Measurements from ENCODE around the gene MACROD1.

MACROD1 gene

DNA sequence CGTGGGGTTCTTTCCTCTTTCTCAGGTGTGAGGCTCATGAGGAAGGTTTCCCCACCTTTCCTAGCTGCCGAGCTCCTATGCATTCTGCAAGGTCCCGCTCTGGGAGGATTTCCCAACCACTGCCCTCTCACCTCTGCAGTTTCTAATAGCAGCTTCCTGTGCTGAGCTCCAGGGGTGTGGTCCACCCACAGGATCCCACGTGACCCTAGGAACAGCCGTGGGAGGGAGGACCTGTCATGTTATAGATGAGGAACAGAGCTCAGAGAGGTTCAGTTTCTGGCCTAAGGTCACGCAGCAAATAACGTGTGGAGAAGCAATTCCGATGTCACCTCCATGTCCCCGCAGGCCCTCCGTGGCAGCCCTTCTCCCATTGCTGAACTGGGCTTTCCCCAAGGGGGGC is 91.7 kb downstream of the MACROD1 start:
- no peak for DNase-seq (ENCODE audit: low read depth in 2 of 2)

DNA sequence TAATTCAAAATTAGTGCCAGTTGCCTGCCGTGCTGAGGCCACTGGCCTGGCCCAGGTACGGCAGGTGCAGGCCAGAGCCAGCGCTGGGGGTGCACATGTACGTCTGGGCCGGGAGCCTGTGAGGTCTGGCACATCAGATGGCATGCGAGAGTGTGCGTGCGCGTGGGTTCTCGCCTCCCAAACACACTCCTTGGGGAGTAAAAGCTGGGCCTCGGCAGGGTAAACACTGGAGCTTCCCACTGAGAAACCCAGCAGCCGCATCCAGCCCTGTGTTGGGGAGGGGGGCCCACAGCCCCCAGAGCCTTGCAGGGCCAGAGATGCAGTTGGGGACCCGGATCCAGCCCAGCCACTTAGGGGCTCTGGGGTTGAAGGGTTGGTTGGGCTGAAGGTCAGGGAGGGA is 92.4 kb downstream of the MACROD1 start:
- no peak for DNase-seq (ENCODE audit: low read depth in 2 of 2)

GRCh38 chr11:64072871-64073270 is 93.0 kb downstream of the MACROD1 start:
- DNase-seq (ENCODE audit: low read depth in 2 of 2) = no peak

- no peak for DNase-seq (ENCODE audit: low read depth in 2 of 2)
Measured at GRCh38 chr11:64072403-64072802, 93.5 kb downstream of the MACROD1 start.

- no peak for DNase-seq (ENCODE audit: low read depth in 2 of 2)
Measured at GRCh38 chr11:64071849-64072248, 94.1 kb downstream of the MACROD1 start.

DNA sequence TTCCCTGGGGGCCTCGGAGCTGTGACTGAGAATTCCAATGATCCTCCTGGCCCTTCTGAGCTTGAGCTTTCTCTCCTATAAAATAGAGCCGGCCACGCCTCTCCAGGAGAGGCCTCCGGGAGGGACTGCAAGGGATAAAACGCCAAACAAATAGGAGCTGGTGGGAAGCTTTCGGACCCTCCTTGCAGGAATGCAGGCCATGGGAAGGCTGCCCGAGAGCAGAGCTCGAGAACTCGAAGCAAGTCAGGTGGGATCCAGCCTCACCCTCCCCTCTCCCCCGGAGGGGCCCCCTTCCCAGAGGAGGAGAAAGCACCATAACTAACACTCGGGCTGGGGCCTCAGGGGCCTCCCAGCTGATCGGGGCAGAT is 95.6 kb downstream of the MACROD1 start:
- DNase-seq (ENCODE audit: low read depth in 2 of 2) = no peak

- no peak for DNase-seq (ENCODE audit: low read depth in 2 of 2)
Measured at GRCh38 chr11:64069401-64070313, 96.3 kb downstream of the MACROD1 start.

DNA sequence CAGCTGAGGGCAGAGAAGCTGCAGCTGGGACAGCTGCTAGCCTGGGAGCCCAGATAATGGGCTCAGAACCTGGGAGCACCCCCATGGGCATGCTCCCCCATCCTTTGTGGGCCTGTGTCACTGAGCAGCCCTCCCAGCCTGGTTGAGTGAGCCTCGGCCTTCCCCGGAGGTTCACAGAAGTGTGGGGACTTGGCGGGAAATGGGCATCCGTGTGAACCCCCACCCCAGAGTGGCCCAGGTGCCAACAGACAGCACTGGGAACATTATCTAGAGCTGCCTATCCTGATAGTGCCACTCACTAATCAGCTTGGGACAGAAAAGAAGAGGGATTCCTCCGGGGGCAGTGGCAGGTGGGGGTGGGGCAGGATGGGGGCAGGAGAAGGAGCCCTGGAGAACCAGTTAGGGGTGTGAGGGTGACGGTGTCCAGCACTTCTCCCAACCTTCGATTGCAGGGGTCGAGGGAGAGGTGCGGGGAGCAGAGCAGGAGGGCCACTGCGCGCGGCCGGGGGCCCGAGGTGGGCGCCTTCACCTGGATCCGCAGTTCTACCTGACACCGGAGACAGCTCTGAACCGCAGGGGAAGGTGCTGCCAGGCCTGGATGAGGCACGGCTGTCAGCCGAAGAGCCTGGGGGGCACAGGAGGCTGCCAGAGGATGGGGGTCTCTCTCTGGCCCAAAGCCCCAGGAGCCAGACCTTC is 97.1 kb downstream of the MACROD1 start:
- DNase-seq (ENCODE audit: low read depth in 2 of 2) = no peak

DNA sequence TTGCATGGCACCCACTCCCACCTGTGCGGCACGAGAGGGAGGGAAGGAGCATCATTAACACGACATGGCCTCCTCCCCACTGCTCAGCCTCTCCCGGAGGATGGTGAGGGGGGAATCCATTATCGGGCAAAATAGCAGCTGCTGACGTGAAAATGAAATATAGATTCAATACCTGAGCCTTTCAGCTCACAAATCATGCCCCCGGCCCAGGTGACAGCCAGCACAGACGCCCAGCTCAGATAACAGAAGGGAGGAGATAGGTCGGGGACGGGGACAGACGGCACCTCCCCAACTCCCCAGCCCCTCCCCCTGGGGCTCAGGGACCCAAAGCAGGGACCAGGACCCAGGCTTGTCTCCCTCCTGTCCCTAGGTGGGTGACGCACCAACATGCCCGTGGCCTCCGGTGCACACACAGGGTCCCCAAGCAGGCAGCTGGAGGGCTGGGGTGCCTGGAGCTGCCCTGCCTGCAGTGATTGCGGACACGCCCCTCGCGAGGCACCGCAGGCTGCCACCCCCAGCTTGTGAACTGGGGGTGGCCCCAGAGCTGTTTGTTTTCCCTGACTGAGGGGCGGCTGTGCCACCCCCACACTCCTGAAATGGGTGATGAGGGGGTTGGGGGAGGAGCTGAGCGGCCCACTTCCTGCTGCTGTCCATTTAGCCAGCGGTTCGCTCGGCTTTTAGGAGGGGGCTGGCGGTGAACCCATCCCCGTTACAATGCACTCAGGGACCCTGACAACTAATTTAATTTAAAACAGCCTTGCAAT is 98.5 kb downstream of the MACROD1 start:
- DNase-seq (ENCODE audit: low read depth in 2 of 2) = no peak

DNA sequence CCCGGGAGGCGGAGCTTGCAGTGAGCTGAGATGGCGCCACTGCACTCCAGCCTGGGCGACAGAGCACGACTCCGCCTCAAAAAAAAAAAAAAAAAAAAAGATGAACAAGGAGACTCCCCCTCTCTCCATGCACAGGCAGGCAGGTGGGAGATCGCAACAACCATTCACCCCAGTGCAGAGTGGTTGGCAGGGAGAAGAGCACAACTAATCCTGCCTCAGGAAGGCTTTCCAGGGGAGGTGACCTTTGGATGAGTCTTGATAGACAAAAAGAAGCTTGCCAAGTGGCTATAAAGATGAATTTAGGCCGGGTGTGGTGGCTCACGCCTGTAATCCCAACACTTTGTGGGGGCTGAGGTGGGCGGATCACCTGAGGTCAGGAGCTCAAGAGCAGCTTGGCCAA is 100.2 kb downstream of the MACROD1 start:
- DNase-seq (ENCODE audit: low read depth in 2 of 2) = no peak

DNA sequence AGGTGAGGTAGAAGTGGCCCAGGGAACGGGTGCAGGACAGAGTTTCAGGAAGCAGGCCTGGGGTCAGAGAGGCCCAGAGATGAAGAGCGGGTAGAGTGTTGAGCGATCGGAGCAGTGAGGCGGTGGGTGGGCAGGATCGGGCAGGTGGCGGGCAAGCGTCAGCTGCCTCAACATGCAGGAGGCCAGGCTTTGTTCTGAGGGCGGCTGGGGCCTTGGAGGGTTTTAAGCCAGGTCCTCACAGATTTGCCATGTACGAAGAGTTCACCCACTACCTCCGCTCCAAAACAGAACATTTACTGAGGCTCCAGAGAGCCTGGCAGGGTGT is 100.8 kb downstream of the MACROD1 start:
- no peak for DNase-seq (ENCODE audit: low read depth in 2 of 2)

- no peak for DNase-seq (ENCODE audit: low read depth in 2 of 2)
Measured at GRCh38 chr11:64064374-64065140, 101.4 kb downstream of the MACROD1 start.

- DNase-seq (ENCODE audit: low read depth in 2 of 2) = no peak
Measured at GRCh38 chr11:64063777-64064176, 102.1 kb downstream of the MACROD1 start.

DNA sequence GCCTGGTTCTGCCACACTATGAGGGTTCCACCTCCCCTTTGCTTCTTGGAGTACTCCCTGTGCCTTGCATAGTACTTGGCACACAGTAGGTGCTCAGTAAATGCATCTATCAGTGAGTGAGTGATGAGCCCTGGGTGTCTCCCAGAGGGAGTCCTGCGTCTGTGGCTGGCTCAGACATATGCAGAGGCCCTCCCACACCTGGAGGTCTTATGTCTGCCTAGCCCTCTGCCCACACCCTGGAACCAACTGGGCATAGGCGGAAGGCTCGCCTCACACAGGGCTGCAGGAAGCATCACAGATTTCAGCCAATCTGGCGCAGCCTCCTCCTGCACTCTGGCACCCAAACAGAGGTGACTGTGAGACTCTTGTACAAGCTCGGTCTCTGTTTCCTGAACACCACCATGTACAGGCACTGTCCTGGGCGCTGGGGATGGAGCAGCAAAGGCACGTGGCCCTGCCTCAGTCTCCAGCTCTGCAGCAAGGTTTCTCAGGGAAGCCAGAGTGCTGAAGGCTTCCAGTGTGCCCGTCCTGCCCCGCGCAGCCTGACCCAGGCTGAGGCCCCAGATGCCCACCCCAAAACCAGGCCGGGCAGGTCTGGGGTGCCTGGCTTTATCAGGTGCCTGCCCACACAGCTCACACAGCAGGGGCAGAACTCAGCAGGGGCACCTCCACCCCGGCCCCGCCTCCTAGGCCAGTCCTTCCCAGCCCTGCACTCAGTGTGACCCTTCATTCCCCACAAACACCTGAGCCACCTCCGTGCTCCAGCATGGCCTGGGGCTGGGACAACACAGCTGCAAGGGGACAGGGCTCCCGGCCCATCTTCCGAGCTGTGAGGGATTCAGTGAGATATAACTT is 103.5 kb downstream of the MACROD1 start:
- no peak for DNase-seq (ENCODE audit: low read depth in 2 of 2)

GRCh38 chr11:64060861-64061444 is 105.0 kb downstream of the MACROD1 start:
- DNase-seq (ENCODE audit: low read depth in 2 of 2) = no peak

GRCh38 chr11:64060263-64060860 is 105.6 kb downstream of the MACROD1 start:
- no peak for DNase-seq (ENCODE audit: low read depth in 2 of 2)

GRCh38 chr11:64059339-64060140 is 106.4 kb downstream of the MACROD1 start:
- DNase-seq (ENCODE audit: low read depth in 2 of 2) = no peak

GRCh38 chr11:64058494-64058893 is 107.4 kb downstream of the MACROD1 start:
- no peak for DNase-seq (ENCODE audit: low read depth in 2 of 2)

DNA sequence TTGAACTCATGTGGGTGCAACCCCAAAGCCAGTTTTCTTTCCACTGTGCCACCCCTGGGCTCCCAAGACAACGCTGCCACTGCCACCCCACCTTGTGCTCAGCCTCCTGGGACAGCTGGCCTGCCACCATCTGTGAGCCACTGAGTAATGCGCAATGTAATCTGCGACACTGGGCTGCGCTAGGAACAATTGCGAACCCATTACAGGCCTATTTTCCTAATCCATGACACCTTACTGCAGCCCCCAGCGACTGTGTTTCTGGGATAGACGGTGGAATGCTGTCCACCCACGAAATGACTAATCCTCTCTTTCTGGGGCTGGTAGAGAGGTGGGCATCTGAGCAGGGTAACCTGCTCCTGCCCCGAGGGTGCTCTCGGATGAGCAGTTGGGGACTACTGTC is 108.0 kb downstream of the MACROD1 start:
- no peak for DNase-seq (ENCODE audit: low read depth in 2 of 2)
